MM.1S (cell line): ENCODE measurements around the gene TRIL.

Experiments used
- EZH2 ChIP-seq: fragments of 300-600 bp; sonication (generic); optimal IDR thresholded peaks from 2 replicates; pipeline ENCODE3; 2017; ENCODE audit warnings: low read depth, mild to moderate bottlenecking, antibody characterized with exemption, low read length, mixed read lengths
- EZH2phosphoT487 ChIP-seq: fragments of 300-600 bp; sonication (generic); IDR thresholded peaks from 2 replicates; pipeline ENCODE4 v1.6.1; 2018; ENCODE audit warnings: antibody characterized with exemption, low read length
- TF ChIP-seq, protein P1 (sequence below): fragments of 300-600 bp; sonication (generic); IDR thresholded peaks from 2 replicates; pipeline ENCODE4 v1.5.1; 2016; ENCODE audit warnings: antibody characterized with exemption, low read length, mixed read lengths

DNA sequence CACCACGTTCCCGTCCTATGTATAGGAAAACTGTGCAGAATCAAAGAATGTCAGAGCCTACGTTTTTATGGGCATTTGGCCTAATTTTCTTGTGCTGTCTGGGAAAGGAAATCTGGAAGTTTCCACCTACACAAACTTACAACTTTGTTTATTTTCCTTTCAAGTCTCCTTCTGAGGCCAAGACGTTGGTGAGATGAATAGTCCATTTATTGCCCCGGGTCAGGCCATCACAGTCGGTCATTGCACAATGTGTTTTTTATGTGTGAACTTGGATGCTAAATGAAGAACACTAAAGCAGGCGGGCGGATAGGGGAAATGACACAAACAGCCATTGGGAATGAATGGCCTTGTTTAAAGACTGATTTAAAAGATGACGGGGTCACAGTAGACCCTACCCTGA lies 38.6 kb downstream of the TRIL start:
- TF ChIP-seq EZH2phosphoT487 (no peak), EZH2 (no peak)
- TF ChIP-seq, protein P1, sequence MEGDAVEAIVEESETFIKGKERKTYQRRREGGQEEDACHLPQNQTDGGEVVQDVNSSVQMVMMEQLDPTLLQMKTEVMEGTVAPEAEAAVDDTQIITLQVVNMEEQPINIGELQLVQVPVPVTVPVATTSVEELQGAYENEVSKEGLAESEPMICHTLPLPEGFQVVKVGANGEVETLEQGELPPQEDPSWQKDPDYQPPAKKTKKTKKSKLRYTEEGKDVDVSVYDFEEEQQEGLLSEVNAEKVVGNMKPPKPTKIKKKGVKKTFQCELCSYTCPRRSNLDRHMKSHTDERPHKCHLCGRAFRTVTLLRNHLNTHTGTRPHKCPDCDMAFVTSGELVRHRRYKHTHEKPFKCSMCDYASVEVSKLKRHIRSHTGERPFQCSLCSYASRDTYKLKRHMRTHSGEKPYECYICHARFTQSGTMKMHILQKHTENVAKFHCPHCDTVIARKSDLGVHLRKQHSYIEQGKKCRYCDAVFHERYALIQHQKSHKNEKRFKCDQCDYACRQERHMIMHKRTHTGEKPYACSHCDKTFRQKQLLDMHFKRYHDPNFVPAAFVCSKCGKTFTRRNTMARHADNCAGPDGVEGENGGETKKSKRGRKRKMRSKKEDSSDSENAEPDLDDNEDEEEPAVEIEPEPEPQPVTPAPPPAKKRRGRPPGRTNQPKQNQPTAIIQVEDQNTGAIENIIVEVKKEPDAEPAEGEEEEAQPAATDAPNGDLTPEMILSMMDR = no peak
